Measurements from ENCODE around the gene WDR87. TPM values are rescaled to one million over a fixed set of nuclear protein-coding genes. Genes with fewer than 3 reads are reported as not detected.

WDR87 gene
- total RNA-seq, 1 donor from 2014 or later: not detected

DNA sequence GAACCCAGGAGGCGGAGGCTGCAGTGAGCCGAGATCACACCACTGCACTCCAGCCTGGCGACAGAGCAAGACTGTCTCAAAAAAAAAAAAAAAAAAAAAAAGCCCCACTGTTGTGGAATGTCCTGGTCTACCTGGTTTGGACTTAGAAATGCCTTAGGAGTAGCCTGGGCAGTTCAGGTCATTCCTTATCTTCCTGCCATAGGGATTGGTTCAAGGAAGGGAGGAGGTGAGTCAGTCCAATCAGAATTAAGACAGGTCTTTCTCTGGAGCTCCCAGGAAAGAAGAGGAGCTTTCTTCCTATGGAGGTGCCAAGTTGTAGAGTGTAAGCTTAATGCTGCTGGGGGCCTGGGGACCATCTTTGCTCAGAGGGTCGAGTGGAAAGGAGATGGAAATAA lies 45.4 kb upstream of the WDR87 start:
- no peak overlapping the region for H3K27ac Mint-ChIP-seq (ENCODE audit: unreplicated experiment)
- TF ChIP-seq, protein P1, sequence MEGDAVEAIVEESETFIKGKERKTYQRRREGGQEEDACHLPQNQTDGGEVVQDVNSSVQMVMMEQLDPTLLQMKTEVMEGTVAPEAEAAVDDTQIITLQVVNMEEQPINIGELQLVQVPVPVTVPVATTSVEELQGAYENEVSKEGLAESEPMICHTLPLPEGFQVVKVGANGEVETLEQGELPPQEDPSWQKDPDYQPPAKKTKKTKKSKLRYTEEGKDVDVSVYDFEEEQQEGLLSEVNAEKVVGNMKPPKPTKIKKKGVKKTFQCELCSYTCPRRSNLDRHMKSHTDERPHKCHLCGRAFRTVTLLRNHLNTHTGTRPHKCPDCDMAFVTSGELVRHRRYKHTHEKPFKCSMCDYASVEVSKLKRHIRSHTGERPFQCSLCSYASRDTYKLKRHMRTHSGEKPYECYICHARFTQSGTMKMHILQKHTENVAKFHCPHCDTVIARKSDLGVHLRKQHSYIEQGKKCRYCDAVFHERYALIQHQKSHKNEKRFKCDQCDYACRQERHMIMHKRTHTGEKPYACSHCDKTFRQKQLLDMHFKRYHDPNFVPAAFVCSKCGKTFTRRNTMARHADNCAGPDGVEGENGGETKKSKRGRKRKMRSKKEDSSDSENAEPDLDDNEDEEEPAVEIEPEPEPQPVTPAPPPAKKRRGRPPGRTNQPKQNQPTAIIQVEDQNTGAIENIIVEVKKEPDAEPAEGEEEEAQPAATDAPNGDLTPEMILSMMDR (conservative IDR thresholded peaks at IDR 0.05): no peak
- no peaks in the 10 kb centered on the region for H3K27me3 Mint-ChIP-seq (ENCODE audit: low read depth)
- no peaks in the 10 kb centered on the region for H3K9me3 Mint-ChIP-seq
- no peaks in the 10 kb centered on the region for H3K36me3 Mint-ChIP-seq (ENCODE audit: low read depth)
- DNase-seq (ENCODE audit: low read depth, low spot score): no peak
- no peak overlapping the region for H3K4me3 Mint-ChIP-seq
- H3K4me1 Mint-ChIP-seq: peaks cover 35% of the 10 kb centered on the region

DNA sequence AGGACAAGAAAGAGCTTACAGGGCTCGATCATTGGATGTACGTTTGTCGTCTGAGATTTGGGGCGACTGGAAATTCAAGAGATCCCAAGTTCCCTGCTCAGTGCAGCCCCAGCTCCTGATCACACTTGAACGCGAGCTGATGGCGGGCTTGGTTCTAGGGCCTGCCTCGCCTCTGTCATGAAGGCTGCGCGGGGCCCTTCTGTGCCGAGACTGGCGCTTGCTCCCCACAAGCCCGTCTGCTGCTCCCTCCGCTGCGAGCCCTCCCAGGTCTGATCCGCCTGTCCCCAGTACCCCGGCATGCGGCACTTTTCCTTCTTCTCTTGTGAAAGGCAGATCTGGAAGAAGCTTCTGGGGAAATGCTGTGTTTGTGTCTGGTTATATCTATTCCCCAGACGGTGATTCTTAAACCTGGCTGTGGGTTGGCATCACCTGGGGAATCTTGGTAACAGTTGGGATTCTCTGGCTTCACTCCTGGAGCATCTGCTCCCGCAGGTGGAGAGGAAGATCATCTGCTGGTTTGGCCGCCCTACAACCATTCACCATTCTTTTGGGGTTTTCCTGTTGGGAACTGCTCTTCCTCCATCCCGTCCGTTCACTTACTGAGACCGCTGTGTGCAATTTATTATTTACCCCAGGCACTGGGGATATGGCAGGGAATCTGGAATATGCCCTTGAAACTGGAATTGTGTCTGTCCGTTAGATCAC lies 44.2 kb upstream of the WDR87 start:
- Mint-ChIP-seq H3K27ac (ENCODE audit: unreplicated experiment) (peak overlapping the region; percentile 73), H3K9me3 (no peaks in the 10 kb centered on the region)
- TF ChIP-seq, protein P1 (conservative IDR thresholded peaks at IDR 0.05): no peak

DNA sequence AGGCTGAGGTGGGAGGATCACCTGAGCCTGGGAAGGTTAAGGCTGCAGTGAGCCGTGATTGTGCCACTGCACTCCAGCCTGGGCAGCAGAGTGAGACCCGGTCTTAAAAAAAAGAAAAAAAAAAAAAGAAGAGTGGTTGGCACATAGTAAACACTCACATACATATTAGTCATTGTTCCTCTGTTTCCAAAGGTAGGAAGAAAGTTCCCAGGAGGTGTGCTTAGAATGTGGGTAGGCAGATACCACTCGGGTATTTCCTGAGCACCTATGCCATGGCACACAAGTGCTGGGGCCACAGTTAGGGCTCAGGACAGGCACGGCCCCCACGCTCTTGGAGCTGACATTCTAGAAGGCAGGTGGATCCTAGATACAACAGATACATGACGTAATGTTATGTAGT lies 42.0 kb upstream of the WDR87 start:
- H3K27me3 Mint-ChIP-seq (ENCODE audit: low read depth): no peaks in the 10 kb centered on the region
- no peaks in the 10 kb centered on the region for H3K36me3 Mint-ChIP-seq (ENCODE audit: low read depth)
- DNase-seq (ENCODE audit: low read depth, low spot score): no peak
- H3K4me1 Mint-ChIP-seq: peaks cover 22% of the 10 kb centered on the region
- H3K9me3 Mint-ChIP-seq: no peaks in the 10 kb centered on the region
- H3K27ac Mint-ChIP-seq (ENCODE audit: unreplicated experiment): no peak overlapping the region
- H3K4me3 Mint-ChIP-seq: no peak overlapping the region
- TF ChIP-seq, protein P1 (conservative IDR thresholded peaks at IDR 0.05): no peak

More for the DNA sequence above, 44.2 kb upstream of the WDR87 start:
- no peak overlapping the region for H3K4me3 Mint-ChIP-seq
- H3K36me3 Mint-ChIP-seq (ENCODE audit: low read depth): no peaks in the 10 kb centered on the region
- no peak for DNase-seq (ENCODE audit: low read depth, low spot score)
- no peaks in the 10 kb centered on the region for H3K27me3 Mint-ChIP-seq (ENCODE audit: low read depth)
- peaks cover 35% of the 10 kb centered on the region for H3K4me1 Mint-ChIP-seq

DNA sequence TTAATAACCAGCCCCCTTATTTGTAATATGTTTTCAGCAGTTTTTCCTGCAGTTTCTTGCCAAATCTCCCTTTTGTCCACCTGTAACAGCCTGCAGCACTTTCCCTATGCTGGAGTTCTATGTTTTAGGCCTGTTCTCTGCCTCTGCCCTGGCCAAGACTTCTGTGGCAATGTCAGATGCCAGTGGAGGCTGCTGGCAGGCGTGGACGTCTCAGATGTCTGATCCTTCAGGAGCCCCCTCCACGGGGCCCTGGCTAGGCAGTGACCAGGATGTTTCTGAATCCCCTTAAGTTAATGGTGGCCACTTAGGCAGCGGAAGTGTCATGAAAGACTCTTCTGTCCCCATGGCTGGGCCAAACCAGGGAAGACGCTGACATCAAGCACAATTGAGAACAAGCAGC lies 41.4 kb upstream of the WDR87 start:
- Mint-ChIP-seq H3K36me3 (ENCODE audit: low read depth) (no peaks in the 10 kb centered on the region), H3K27ac (ENCODE audit: unreplicated experiment) (peak overlapping the region; percentile 70), H3K27me3 (ENCODE audit: low read depth) (no peaks in the 10 kb centered on the region), H3K4me3 (no peak overlapping the region), H3K9me3 (no peaks in the 10 kb centered on the region), H3K4me1 (peaks cover 16% of the 10 kb centered on the region)
- TF ChIP-seq, protein P1 (conservative IDR thresholded peaks at IDR 0.05): no peak
- no peak for DNase-seq (ENCODE audit: low read depth, low spot score)

GRCh38 chr19:37946132-37946531 lies 39.7 kb upstream of the WDR87 start:
- DNase-seq (ENCODE audit: low read depth, low spot score): no peak
- no peaks in the 10 kb centered on the region for H3K9me3 Mint-ChIP-seq
- no peaks in the 10 kb centered on the region for H3K36me3 Mint-ChIP-seq (ENCODE audit: low read depth)
- H3K4me1 Mint-ChIP-seq: peaks cover 25% of the 10 kb centered on the region
- no peaks in the 10 kb centered on the region for H3K27me3 Mint-ChIP-seq (ENCODE audit: low read depth)
- no peak overlapping the region for H3K27ac Mint-ChIP-seq (ENCODE audit: unreplicated experiment)
- TF ChIP-seq, protein P1 (conservative IDR thresholded peaks at IDR 0.05): no peak
- no peak overlapping the region for H3K4me3 Mint-ChIP-seq
